MG63 (cell line): ENCODE results near the gene TET3. TPM values are rescaled to one million over a fixed set of nuclear protein-coding genes. Genes with fewer than 3 reads are reported as not detected.
A peak's percentile ranks its signal among the peaks of the same experiment; 100 is the strongest.

ENCODE experiments used
- DNase-seq: peaks from one replicate; pipeline ENCODE4 v3.0.0-alpha.2; 2020
- H3K27me3 ChIP-seq: fragments of 250-450 bp; sonication (Bioruptor Pico); 2 replicates; pipeline ENCODE4 v1.5.1; 2020; ENCODE audit warnings: mild to moderate bottlenecking, moderate library complexity
- H3K36me3 ChIP-seq: fragments of 250-450 bp; sonication (Bioruptor Pico); 2 replicates; pipeline ENCODE4 v1.5.1; 2020; ENCODE audit warnings: mild to moderate bottlenecking, moderate library complexity
- H3K4me3 ChIP-seq: fragments of 250-450 bp; sonication (Bioruptor Pico); 2 replicates; pipeline ENCODE4 v1.5.1; 2020; ENCODE audit warnings: mild to moderate bottlenecking, moderate library complexity
- H3K9me3 ChIP-seq: fragments of 250-450 bp; sonication (Bioruptor Pico); 2 replicates; pipeline ENCODE4 v1.5.1; 2020; ENCODE audit warnings: mild to moderate bottlenecking, moderate library complexity
- total RNA-seq: library from RNA; depleted of rRNA; stranded (reverse); fragments of >200 nt; shearing (Covaris generic); gene quantifications from 2 replicates; pipeline ENCODE4 v1.2.3, GENCODE V29; 2014; ENCODE audit warnings: low replicate concordance

TET3 gene
- total RNA-seq, 1 experiment from 2014 or later, result 2.1 TPM

GRCh38 chr2:73981081-73982001 is 3.4 kb upstream of the TET3 start:
- H3K9me3 ChIP-seq, result no peaks in the 10 kb centered on the region
- DNase-seq, result peak; percentile 77
- no peaks in the 10 kb centered on the region for H3K27me3 ChIP-seq
- peak overlapping the region; percentile 56 for H3K4me3 ChIP-seq
- peaks cover 5% of the 10 kb centered on the region for H3K36me3 ChIP-seq

- peak overlapping the region; percentile 56; the same call in 1 of the 2 replicates for H3K4me3 ChIP-seq
- no peaks in the 10 kb centered on the region for H3K27me3 ChIP-seq
- peak; percentile 95 for DNase-seq
- peaks cover 12% of the 10 kb centered on the region for H3K36me3 ChIP-seq
- H3K9me3 ChIP-seq, result no peaks in the 10 kb centered on the region
These were observed 2.5 kb upstream of the TET3 start for GRCh38 chr2:73982140-73982617.

GRCh38 chr2:73983322-73984202 is 1.1 kb upstream of the TET3 start:
- no peak for DNase-seq
- H3K4me3 ChIP-seq, result peak overlapping the region; percentile 45
- no peaks in the 10 kb centered on the region for H3K9me3 ChIP-seq
- H3K36me3 ChIP-seq, result peaks cover 21% of the 10 kb centered on the region
- no peaks in the 10 kb centered on the region for H3K27me3 ChIP-seq

- peaks cover 26% of the 10 kb centered on the region for H3K36me3 ChIP-seq
- H3K27me3 ChIP-seq, result no peaks in the 10 kb centered on the region
- peak; percentile 41 for DNase-seq
- H3K9me3 ChIP-seq, result no peaks in the 10 kb centered on the region
- no peak overlapping the region; the same call in 1 of the 2 replicates for H3K4me3 ChIP-seq
These were observed 205 bp downstream of the TET3 start for GRCh38 chr2:73984922-73985307.

GRCh38 chr2:73985308-73986084 is 786 bp downstream of the TET3 start:
- no peaks in the 10 kb centered on the region for H3K27me3 ChIP-seq
- DNase-seq, result no peak
- H3K4me3 ChIP-seq, result peak overlapping the region; percentile 62
- peaks cover 28% of the 10 kb centered on the region for H3K36me3 ChIP-seq
- H3K9me3 ChIP-seq, result no peaks in the 10 kb centered on the region

GRCh38 chr2:73986085-73986681 is 1.5 kb downstream of the TET3 start:
- peak overlapping the region; percentile 62 for H3K4me3 ChIP-seq
- H3K27me3 ChIP-seq, result no peaks in the 10 kb centered on the region
- no peaks in the 10 kb centered on the region for H3K9me3 ChIP-seq
- peaks cover 32% of the 10 kb centered on the region for H3K36me3 ChIP-seq
- no peak for DNase-seq

GRCh38 chr2:73987109-73987947 is 2.6 kb downstream of the TET3 start:
- Histone ChIP-seq H3K4me3 (peak overlapping the region; percentile 28), H3K36me3 (peaks cover 32% of the 10 kb centered on the region), H3K27me3 (no peaks in the 10 kb centered on the region), H3K9me3 (no peaks in the 10 kb centered on the region)
- peak; percentile 37 for DNase-seq

- no peak for DNase-seq
- H3K4me3 ChIP-seq, result peak overlapping the region; percentile 28
- H3K36me3 ChIP-seq, result peaks cover 32% of the 10 kb centered on the region
- no peaks in the 10 kb centered on the region for H3K9me3 ChIP-seq
- H3K27me3 ChIP-seq, result no peaks in the 10 kb centered on the region
These were observed 3.4 kb downstream of the TET3 start for GRCh38 chr2:73987948-73988700.

- no peaks in the 10 kb centered on the region for H3K9me3 ChIP-seq
- H3K4me3 ChIP-seq, result no peak overlapping the region
These were observed 5.3 kb downstream of the TET3 start for GRCh38 chr2:73989972-73990371.

GRCh38 chr2:73990531-73990930 is 5.8 kb downstream of the TET3 start:
- no peaks in the 10 kb centered on the region for H3K9me3 ChIP-seq
- no peaks in the 10 kb centered on the region for H3K27me3 ChIP-seq
- H3K4me3 ChIP-seq, result no peak overlapping the region
- peaks cover 32% of the 10 kb centered on the region for H3K36me3 ChIP-seq
- no peak for DNase-seq

More at GRCh38 chr2:73989972-73990371, 5.3 kb downstream of the TET3 start:
- Histone ChIP-seq H3K36me3 (peaks cover 32% of the 10 kb centered on the region), H3K27me3 (no peaks in the 10 kb centered on the region)
- no peak for DNase-seq

- DNase-seq, result no peak
- Histone ChIP-seq H3K36me3 (peaks cover 23% of the 10 kb centered on the region), H3K4me3 (no peak overlapping the region), H3K9me3 (no peaks in the 10 kb centered on the region), H3K27me3 (no peaks in the 10 kb centered on the region)
These were observed 7.3 kb downstream of the TET3 start for GRCh38 chr2:73992036-73992435.

- H3K36me3 ChIP-seq, result peaks cover 14% of the 10 kb centered on the region
- no peak for DNase-seq
- H3K9me3 ChIP-seq, result no peaks in the 10 kb centered on the region
- no peaks in the 10 kb centered on the region for H3K27me3 ChIP-seq
- H3K4me3 ChIP-seq, result no peak overlapping the region
These were observed 8.7 kb downstream of the TET3 start for GRCh38 chr2:73993376-73993775.

- DNase-seq, result no peak
These were observed 9.1 kb downstream of the TET3 start for GRCh38 chr2:73993778-73994177.

GRCh38 chr2:73994178-73994831 is 9.6 kb downstream of the TET3 start:
- Histone ChIP-seq H3K36me3 (peaks cover 11% of the 10 kb centered on the region), H3K27me3 (no peaks in the 10 kb centered on the region), H3K9me3 (no peaks in the 10 kb centered on the region), H3K4me3 (no peak overlapping the region)
- DNase-seq, result no peak

More at GRCh38 chr2:73993778-73994177, 9.1 kb downstream of the TET3 start:
- Histone ChIP-seq H3K27me3 (no peaks in the 10 kb centered on the region), H3K9me3 (no peaks in the 10 kb centered on the region), H3K36me3 (peaks cover 11% of the 10 kb centered on the region), H3K4me3 (no peak overlapping the region)
